GM10847 (cell line): ENCODE results near the gene CYP2W1.
A peak's percentile ranks its signal among the peaks of the same experiment; 100 is the strongest.

ENCODE experiments used
- POLR2A ChIP-seq: IDR thresholded peaks from 2 replicates; pipeline ENCODE4 v1.6.1; 2011; ENCODE audit not compliant: insufficient read length; ENCODE audit errors: extremely low read depth

Gene CYP2W1

GRCh38 chr7:1021931-1022330 lies 39.0 kb downstream of the CYP2W1 start:
- TF ChIP-seq POLR2A: no peak

GRCh38 chr7:1022356-1022755 lies 39.4 kb downstream of the CYP2W1 start:
- no peak for TF ChIP-seq POLR2A

GRCh38 chr7:1022801-1023465 lies 40.0 kb downstream of the CYP2W1 start:
- no peak for TF ChIP-seq POLR2A

DNA sequence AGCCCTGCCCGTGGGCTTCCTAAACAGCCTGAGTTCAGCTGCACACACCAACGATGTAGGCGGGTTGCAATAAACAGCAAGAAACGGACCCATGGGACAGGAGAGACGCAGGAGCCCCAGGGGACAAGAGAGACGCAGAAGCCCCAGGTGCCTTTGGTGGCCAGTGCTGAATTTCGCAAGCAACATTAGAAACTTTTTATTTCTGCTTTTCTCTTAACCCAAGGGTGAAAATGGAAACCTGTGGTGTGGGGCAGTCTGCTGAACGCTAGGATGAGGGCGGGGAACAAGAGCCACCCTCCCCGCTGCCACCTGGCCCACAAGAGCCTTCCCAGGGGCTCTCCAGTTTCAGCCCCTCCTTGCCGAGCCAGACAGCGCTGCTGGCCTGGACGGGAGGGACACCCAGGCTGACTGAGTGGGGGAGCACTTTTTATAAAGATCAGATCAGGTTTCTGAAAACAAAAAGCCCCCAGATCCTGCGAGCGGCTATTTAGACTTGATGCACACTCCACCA lies 41.4 kb downstream of the CYP2W1 start:
- no peak for TF ChIP-seq POLR2A

DNA sequence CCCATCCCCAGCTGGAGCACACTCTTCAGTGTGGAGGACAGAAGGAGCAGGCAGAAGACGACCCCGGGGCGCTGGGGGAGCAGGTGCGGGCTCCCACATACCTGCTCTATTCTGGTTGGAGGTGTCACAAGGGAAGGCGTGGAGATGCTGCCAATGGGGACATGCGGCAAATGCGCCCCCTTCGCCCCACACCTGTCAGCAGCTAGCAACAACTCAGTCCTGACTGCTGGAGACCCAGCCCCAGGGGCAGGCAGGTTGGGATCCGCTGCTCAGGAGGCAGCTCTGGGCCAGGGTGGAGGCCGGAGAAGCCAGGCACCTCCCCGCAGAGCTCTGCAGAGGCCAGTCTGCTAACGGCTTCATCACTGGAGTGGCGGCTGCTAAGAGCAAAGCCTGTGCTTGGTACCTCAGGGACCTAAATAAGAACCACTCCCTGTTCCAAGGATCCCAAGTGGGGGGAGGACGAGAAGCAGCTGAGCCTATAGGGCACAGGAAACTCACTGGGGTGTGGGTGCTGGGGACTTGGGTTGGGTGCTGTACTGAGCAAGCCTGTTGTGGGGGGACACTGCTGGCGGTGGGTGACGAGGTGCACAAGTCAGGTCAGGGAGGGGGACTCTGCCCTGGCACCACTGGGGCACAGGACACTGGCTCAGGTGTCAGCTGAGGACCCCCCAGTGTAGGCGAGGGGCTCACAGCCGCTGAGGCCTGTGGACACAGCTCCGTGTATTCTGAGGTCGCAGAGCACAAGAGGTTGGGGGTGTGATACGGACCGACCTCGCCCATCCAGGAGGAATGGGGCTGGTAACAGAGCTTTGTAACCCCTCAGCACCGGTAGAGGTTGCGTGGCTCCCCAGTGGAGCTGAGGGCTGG lies 42.1 kb downstream of the CYP2W1 start:
- no peak for TF ChIP-seq POLR2A

DNA sequence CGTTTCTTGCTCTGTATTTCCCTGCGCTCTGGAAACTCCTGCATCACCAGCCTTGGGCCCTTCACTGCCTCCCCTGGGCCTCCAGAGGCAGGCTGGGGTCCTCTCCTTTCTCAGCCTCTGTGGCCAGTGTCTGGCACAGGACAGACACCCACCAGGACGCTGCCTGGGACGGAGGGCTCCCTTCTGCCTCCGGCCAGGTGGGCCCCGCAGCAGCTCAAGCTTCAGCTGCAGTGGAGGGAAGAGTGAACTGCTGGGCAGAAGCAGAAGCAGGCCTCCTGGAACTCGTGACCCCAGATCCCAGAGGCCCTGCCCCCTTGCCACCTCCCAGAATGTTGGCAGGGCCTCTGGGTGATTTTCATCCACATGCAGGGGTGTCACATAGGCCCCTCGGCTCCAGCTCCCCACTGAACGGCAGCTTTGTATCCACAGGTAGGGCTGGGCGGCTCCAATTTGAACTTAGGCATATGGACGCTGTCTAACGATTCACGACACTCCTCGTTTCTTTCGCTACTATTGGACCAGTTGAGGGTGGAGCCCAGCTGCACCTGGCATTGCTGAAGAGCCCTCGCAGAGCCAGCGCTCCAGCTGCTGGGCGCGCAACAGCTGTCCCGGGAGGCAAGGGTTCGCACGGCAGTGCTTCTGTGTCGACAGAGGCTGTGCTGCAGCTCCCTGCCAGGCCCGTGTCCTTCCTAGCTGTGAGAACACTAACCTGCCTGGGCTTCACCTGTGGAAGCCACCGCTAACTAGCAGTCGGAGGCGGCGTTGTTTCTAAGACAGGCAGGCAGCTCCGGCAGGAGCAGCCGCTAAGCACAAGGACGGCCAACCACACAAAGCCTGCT lies 43.0 kb downstream of the CYP2W1 start:
- TF ChIP-seq POLR2A: no peak

DNA sequence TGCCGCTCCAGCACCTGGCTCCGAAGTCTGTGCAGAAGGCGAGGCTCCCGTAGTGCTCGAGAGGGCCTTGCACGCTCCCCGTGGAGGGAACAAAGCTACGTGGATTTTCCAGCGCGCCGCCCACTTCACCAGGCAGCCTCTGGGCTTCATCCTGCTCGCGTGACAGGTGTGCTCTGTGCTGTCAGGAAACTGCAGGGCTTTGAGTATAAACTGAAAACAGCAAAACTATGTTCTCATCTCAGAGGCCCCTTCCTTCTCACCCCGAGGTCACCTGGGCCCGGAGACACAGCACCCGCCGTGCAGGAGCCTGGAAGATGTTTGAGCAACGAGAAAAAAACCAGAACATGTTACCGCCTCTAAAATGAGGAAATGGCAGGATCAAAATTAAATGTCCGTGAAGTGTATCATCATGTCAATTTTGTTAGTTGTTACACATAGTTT lies 43.8 kb downstream of the CYP2W1 start:
- no peak for TF ChIP-seq POLR2A

DNA sequence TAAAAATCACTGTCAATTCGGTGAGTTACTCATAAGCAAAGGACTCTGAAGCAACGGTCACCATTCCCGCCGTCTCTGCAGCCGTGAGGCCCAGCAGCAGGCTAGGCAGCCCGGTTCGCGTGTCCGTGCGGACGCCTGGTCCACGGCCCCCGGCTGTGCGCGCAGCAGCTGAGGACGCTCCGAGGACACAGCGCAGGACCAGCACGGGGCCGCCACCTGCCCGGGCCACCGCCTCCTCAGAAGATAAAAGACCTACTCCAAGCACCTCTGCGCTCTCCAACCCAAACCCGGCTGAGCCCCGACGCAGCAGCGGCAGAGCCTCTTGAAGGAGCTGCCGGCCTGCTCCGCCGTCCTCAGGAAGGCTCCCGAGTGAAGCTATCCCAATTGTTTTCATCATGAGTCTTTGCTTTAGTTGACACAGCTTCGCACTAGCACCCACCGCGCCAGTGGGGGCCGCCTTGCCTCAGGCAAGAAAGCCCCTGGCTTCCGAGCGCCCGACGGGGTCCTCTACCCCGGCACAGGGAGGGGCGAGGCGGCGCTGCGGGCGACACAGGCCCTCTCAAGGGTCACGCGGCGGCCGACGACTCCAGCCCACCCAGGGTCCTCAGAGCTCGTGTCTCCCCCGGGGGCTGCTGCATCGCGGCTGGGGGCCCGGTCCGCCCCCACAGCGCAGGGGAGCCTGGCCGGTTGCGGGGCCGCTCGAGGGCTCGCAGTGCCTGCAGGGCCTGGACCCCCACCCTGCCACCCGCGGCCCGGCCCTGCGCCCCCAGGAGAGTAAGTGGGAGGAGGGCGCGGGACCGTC lies 44.5 kb downstream of the CYP2W1 start:
- no peak for TF ChIP-seq POLR2A

- peak; percentile 68 for TF ChIP-seq POLR2A
Measured at GRCh38 chr7:1028044-1028770, 45.2 kb downstream of the CYP2W1 start.

GRCh38 chr7:1028775-1029636 lies 46.0 kb downstream of the CYP2W1 start:
- peak; percentile 13 for TF ChIP-seq POLR2A

- no peak for TF ChIP-seq POLR2A
Measured at GRCh38 chr7:1029637-1030443, 46.9 kb downstream of the CYP2W1 start.

DNA sequence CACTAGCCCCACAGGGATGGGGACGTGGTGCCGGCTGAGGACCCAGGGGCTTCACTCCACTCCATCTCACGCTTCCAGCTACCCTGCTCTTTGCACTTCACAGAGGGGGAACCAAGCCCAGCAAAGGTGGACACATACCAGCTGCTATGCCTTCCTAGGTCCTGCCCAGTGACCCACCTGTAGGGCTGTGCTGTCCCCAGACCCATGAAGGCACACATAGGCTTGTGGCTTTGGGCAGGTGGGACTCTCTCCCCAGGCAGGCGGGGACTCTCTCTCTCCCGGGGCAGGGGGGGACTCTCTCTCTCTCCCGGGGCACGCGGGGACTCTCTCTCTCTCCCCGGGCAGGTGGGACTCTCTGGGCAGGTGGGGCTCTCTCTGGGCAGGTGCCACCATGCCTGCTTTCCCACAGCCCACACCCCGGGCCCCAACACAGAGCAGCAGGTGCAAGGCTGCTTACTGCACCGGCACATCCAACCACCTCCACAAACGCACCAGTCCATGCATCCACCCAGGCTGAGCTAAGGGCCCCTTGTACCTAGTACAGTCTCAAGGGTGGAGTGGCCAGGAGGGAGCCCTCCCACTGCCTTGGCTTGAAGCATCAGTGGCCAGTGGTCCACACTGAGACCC lies 47.6 kb downstream of the CYP2W1 start:
- no peak for TF ChIP-seq POLR2A
